GM18907 (cell line): ENCODE results near the gene MYLK4.

Source experiments
- ATAC-seq: cut with Tn5 transposase; IDR thresholded peaks from one replicate; pipeline ENCODE4 v1.9.1; 2021; ENCODE audit warnings: mild to moderate bottlenecking, moderate library complexity; ENCODE audit not compliant: unreplicated experiment

The MYLK4 gene

DNA sequence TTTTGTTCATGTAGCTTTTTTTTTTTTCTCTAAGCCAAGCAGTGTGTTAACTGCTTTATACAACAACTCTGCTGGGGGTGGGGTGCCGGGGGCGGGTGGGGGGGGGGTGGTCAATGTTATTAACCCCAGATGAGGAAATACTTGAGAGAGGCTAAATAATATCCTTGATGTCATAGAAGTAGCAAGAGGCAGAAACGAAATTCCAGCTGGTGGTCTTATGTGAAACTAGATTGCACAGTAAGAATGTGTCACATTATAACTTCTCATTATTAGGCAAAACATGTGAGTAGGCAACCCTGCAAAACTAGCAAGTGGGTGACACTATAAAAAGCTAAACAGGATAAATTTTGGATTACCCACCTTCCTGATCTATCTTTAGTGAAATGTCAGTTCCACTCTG is 12.8 kb downstream of the MYLK4 start:
- ATAC-seq: no peak

DNA sequence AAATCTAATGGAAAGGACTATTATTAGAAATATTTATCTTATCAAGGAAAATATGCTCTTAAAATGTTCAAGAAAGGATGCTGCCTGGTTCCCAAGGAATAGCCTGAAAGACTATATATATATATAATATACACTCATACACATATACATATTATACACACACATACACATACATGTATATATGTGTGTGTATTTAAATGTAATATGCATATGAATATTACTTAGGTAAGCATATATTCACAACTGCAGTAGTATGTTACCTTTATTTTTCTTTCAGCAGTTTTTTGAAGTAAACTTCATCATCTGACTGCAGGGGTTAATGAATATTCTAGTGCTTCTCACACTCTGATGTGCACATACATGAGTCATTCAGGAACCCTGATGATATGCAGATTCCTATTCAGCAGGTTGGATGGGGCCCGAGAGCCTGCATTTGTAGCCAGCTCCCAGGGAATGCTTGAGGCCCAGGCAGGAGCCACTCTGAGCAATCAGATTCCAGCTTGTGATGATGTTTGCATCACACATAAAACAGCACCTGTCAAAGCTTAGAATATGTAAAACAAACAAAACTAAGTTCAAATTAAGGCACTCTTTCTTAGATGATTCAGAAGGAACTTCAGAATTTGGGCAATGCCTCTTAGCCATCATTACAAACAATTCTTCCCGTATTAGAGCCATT is 16.1 kb downstream of the MYLK4 start:
- ATAC-seq: no peak

DNA sequence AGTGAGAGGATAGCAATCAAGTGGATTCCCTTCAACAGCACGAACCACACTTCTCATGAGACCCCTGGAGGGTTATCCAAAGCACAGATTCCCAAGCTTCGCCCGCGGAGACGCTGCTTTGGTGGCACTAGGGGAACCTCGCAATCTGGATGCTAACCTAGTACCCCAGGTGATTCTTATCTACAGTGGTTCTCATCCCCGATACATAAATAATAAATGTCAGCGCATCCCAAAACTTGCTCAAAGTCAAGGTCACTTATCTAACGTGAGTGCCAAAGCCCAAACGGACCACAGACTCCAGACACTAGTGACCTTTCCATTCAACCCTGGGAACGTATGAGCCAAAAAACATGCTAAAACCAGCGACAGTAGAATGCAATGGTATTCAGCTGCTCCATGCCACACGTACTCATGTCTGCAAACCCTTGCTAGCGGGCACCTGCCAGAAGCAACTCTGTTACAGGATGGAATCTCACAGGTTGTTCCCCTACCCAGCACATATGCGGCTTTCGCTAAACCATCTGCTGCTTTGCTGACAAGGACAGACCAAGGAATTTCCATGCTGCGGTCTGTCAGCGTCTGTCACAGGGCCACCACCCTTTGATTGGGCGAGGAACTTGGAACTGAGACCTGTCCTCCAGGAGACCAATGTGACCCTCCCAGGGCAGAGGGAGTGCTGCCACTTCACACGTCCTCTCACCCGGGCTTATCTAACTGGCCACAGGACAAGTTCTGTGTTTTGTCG is 16.8 kb downstream of the MYLK4 start:
- no peak for ATAC-seq

- peak; percentile 91 for ATAC-seq
Observed at GRCh38 chr6:2733324-2733723, 17.4 kb downstream of the MYLK4 start.

DNA sequence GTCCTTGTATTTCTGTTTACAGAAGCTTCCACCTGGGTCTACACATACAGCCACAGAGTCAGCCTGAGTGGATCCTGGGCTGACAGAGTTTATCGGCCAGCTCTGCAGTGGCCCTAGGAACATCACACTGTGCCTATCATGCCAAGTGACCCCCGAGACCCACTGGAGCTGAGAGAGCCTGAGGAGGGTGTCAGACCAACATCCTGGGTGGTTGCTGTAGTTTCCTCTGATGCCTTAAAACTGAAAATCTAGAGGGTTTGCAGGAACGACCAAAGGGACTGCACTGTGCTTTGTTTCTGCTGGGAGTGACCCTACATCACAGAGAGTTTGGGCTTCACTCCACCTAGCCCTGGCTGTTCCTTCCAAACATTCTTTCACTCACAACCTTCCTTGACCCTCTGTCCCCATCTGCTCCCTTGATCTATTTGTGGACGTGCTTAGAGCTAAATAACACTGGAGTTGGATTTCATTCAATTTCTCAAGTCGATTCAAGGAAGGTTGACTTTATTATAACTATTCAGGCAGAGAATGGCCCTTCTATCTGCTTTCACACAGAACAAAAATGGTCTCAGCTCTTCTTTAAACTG is 18.1 kb downstream of the MYLK4 start:
- ATAC-seq: no peak

DNA sequence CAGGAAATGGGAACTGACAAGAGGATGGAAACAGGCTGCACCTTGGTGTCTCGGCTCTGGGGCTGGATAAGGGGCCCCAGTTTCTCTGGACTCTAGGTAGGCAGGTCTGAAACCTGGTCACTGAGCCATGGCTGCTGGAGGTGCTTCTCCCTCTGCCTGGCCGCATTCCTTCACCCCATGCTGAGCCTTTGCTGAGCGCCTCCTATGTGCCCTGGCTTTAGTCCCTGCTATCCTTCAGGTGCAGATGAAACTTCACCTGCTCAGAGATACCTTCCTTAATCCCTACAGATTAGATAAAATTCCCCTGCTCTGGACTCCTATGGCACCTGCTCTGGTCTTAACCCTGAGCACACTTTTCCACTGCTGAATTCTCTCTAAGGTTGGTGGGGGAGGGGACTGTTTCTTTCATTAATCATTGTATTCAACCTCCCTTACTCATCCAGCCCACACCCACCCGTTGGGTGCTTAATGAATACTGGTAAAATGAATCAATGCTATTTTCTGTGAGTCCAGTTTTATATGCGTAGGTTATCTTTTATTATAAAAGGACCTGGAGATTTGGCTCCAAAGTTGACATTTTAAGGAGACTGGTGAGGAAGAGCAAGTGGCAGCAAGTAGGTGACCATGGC is 19.3 kb downstream of the MYLK4 start:
- ATAC-seq: no peak

DNA sequence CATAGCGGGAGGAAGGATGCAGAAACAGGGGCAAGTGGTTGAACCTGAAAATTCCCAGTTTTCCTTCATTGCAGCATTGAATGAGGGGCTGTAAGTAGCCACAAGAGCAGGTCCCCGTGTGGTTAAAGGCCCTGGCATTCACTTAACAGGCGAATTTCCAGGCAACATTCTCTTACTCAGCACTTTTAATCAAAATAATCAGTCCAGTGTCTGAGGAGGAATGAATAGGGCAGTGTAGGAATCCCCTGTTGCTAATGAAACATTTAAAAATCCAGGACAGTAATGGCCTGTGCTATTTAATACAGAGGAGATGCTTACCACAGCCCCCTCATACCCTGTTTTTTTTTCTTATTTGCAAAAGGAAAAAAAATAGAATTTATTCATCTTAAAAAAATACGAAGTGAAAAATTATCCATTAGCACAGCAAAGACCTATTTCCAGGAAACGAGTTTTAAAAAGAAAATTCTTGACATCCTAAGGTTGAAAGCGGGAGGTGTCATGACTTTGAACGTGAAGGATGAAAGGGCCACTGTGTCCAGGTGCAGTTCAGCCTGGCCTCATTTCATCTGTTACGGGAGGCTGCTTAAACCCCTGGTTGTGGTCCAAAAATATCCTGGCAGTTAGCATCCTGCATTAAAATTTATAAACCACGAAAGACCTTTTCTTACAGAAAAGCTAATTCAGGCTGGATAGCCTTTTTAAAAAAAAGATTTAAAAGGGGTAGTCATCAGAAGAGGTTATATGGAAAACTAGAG is 20.2 kb downstream of the MYLK4 start:
- ATAC-seq: no peak

- no peak for ATAC-seq
Observed at GRCh38 chr6:2729921-2730320, 20.8 kb downstream of the MYLK4 start.

- no peak for ATAC-seq
Observed at GRCh38 chr6:2725999-2726567, 24.6 kb downstream of the MYLK4 start.

DNA sequence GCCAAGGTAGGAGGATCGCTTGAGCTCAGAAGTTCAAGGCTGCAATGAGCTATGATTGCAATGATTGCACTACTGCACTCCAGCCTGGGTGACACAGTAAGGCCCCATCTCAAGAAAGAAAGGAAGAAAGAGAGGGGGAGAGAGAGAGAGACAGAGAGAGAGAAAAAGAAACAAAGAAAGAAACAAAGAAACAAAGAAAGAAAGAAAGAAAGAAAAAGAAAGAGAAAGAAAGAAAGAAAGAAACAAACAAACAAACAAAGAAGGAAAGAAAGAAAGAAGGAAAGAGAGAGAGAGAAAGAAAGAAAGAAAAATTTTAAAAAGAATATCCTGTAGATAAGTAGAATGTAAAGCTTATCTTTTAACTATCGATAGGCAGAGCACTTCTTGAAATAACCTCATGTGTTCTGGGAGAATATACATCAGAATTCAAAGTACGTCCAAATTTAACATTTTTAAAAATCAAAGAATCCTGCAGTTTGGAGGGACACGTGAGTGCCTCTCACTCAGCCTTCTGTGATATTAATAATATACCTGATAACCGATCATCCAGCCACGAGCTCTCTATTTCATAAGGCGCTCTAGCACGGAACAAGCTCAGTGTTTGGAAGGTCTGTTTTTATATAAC is 25.2 kb downstream of the MYLK4 start:
- ATAC-seq: no peak

DNA sequence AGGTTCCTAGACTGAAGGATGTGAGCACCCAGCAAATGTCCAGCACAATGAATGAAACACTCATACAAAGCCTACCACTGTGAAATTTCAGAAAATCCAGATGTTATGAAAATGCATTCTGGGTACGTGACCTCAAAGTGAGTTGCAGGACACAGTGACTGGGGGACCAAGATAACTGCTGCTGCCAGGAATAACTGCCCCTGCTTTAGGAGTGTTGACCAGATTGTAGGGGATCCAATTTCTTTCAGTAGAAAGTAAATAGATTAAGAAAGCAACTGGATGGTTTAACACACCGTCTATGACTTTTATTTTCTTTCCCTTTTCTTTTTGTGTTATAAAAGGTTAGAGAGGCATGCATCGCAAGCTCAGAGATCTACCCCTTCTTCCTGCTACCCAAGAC is 29.5 kb downstream of the MYLK4 start:
- no peak for ATAC-seq

DNA sequence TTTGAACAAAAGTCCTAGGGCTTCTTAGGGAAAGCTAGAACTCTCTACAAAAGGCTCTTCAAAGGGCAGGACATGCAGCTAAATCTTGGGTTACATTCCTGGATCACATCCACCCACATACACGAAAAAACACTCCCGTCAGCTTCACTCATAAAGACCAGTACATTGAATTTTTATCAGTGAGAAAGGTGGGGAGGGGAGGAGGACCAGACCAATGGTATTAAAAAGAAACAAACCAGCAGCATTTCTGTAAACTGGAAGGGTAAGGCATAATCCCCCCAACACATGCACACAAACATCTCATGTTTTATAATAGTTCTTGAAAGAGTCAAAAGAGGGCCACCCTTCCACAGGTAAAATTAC is 31.6 kb downstream of the MYLK4 start:
- ATAC-seq: no peak

- no peak for ATAC-seq
Observed at GRCh38 chr6:2718334-2719092, 32.2 kb downstream of the MYLK4 start.

DNA sequence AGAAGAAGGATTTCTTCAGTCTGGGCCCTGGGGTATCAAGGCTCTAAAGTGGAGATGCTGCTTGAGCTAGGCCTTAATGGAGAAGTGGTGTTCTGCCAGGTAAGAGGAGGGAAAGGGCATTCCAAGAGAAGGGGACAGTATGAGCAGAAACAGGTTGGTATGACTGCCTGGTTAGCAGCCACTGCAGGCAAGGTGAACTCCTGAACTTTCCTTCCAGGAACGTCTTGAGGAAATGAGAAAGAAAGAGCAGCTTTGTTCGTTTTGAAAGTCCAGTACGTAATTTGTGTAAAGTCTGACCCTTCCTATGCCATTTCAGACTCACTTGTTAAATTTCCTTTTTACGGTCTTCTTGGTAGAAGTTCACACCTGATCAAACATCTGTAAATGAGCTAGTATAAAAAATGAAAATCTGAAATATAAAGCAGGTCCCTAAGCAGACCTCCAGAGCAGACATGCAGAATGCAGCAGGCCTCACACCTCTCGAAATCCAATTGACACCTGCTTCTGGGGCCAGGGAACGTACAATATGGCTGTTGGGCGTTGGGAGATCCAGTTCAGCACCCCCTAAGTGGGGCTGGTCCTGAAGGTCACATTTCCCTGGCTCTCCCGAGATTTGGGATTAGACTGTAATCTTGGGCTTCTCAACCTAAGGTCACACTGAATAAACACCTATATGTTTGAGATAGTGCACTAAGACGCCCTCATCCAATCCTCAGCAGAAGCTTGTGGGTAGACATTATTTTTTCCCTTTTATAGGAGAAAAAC is 33.6 kb downstream of the MYLK4 start:
- no peak for ATAC-seq

GRCh38 chr6:2715737-2716136 is 35.0 kb downstream of the MYLK4 start:
- ATAC-seq: no peak

GRCh38 chr6:2714111-2714895 is 36.4 kb downstream of the MYLK4 start:
- no peak for ATAC-seq

GRCh38 chr6:2713473-2714110 is 37.1 kb downstream of the MYLK4 start:
- no peak for ATAC-seq

- ATAC-seq: no peak
Observed at GRCh38 chr6:2712102-2712501, 38.6 kb downstream of the MYLK4 start.
